ENCODE results near the gene VPS8. TPM values are rescaled to one million over a fixed set of nuclear protein-coding genes. Genes with fewer than 3 reads are reported as not detected.

The VPS8 gene
- total RNA-seq, 1 experiment from 2014 or later = 39.7 TPM

- Histone ChIP-seq H3K79me2 (ENCODE audit: insufficient read depth, low read length) (peaks cover 3% of the 10 kb centered on the region; the same call in 1 of the 2 replicates), H3K4me2 (ENCODE audit: insufficient read depth, insufficient read length, low read length) (peak overlapping the region; percentile 78), H3K23ac (ENCODE audit: insufficient read length, low read depth, low read length) (no peak overlapping the region), H4K91ac (ENCODE audit: insufficient read length, low read depth, low read length) (no peak overlapping the region), H4K8ac (replicated peaks; ENCODE audit: insufficient read length, low read depth, low read length) (no peak overlapping the region), H3K79me1 (ENCODE audit: insufficient read depth, low read depth, low read length, poor library complexity, severe bottlenecking) (peaks cover 6% of the 10 kb centered on the region), H2BK12ac (ENCODE audit: insufficient read length, low read depth, low read length) (no peak overlapping the region), H3K9ac (ENCODE audit: extremely low read depth, insufficient read length, low read length) (peak overlapping the region; percentile 8), H2BK120ac (ENCODE audit: low read depth, low read length, poor library complexity, severe bottlenecking) (no peak overlapping the region), H3K56ac (ENCODE audit: insufficient read length, low read depth, low read length) (no peak overlapping the region), H3K9me3 (ENCODE audit: control insufficient read depth, low read depth, low read length) (no peaks in the 10 kb centered on the region), H2BK20ac (ENCODE audit: low read depth, low read length, poor library complexity, severe bottlenecking) (no peak overlapping the region), H3K4me1 (ENCODE audit: insufficient read depth, low read length) (no peaks in the 10 kb centered on the region; the same call in 1 of the 2 replicates), H3K4ac (ENCODE audit: low read depth, low read length) (no peak overlapping the region), H3K27ac (ENCODE audit: insufficient read length, low read depth, low read length) (no peak overlapping the region), H2BK15ac (ENCODE audit: low read depth, low read length) (no peak overlapping the region), H3T11ph (ENCODE audit: low read length) (no peak overlapping the region), H4K5ac (ENCODE audit: insufficient read length, low read depth, low read length) (no peak overlapping the region), H3K23me2 (ENCODE audit: insufficient read length, low read depth, low read length, poor library complexity, severe bottlenecking) (peaks cover 7% of the 10 kb centered on the region), H3K14ac (ENCODE audit: insufficient read depth, low read length) (no peak overlapping the region), H3K18ac (ENCODE audit: insufficient read length, low read depth, low read length) (no peak overlapping the region), H4K20me1 (ENCODE audit: control insufficient read depth, insufficient read depth, insufficient read length) (no peaks in the 10 kb centered on the region), H3K27me3 (ENCODE audit: insufficient read depth, low read length) (no peaks in the 10 kb centered on the region), H2AFZ (ENCODE audit: low read length) (no peak overlapping the region), H2AK5ac (ENCODE audit: insufficient read length, low read length) (no peak overlapping the region), H2BK5ac (ENCODE audit: insufficient read length, low read length) (no peak overlapping the region)
- Mint-ChIP-seq H3K4me1 (peaks cover 10 to 13% of the 10 kb centered on the region in 2 experiments), H3K4me3 (peak overlapping the region; percentile 97 to 98), H3K36me3 (ENCODE audit: insufficient read depth in 1 of 3, low read depth in 3 of 3) (peaks cover 0 to 7% (median 0%) of the 10 kb centered on the region in 3 experiments; a peak in 2 of 7 replicates), H3K9me3 (no peaks in the 10 kb centered on the region), H3K27me3 (ENCODE audit: low read depth) (no peaks in the 10 kb centered on the region), H3K27ac (no peak overlapping the region)
- no peak for TF ChIP-seq CTCF (conservative IDR thresholded peaks at IDR 0.05)
- WGBS (ENCODE audit: extremely low coverage, insufficient read length, low lambda C conversion rate) = no CpG with 5 or more reads among the region's 17 CpGs
- no peak for DNase-seq
These were observed 686 bp downstream of the VPS8 start for GRCh38 chr3:184812662-184813042.
